IPS-NIHi7 (cell line): ENCODE results near the gene LHPP.
"Not testable (repeated sequence)": the region's sequence is repeated elsewhere in the genome, so short reads cannot be mapped to it uniquely, and the experiment has no call there.

Experiments
- DNase-seq: peaks from one replicate; pipeline ENCODE4 v3.0.0; 2012; ENCODE audit warnings: mixed read lengths; ENCODE audit errors: extremely low spot score

The LHPP gene, protein sequence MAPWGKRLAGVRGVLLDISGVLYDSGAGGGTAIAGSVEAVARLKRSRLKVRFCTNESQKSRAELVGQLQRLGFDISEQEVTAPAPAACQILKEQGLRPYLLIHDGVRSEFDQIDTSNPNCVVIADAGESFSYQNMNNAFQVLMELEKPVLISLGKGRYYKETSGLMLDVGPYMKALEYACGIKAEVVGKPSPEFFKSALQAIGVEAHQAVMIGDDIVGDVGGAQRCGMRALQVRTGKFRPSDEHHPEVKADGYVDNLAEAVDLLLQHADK

DNA sequence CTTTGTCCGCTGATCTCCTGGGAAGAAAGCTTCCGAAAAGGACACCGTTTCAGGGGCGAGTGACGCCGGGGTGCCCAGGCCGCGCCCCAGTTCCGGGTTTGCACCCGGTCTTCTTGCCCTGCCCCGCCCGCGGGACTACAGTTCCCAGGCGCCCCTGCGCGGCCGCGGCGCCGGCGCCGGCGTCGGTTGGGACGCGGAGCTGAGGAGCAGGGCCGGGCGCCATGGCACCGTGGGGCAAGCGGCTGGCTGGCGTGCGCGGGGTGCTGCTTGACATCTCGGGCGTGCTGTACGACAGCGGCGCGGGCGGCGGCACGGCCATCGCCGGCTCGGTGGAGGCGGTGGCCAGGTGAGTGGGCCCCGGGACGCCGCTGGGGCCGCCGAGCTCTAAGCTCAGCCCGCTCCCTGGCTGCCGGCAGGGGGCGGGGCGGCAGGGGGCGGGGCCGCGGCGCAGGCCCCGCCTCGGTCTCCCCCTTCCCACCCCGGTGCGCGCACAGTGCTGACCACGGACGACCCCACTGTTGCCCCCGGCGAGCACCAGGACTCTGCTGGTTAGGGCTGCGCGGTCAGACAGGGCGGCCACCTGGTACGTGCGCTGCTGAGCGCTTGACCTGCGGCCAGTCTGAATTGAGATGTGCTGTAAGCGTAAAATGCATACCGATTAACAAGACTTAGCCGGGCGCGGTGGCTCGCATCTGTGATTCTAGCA lies at the start of gene LHPP:
TSS of gene LHPP (plus strand) at position 182 of the 706 bp plus-strand sequence. CDS start at position 222, 40 bp downstream.
- peak; percentile 85 for DNase-seq

DNA sequence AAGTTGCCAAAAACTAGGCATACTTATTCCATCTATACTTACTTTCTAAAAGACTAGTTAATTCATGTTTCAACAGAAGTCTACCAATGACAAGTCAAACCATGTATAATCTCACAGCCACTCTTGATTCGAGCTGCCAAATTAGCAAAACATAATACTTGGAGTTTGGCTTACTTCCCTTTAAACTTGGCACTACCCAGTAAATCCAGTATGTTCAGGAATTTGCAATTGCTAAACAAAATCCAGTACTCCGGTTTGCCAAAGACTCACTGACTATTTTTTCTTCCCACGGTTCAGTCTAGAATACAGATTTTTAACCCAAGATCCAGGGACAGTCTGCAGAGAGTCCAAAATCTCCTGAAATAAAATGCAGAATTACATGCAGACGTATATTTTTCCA lies 47.5 kb upstream of the LHPP start:
- no peak for DNase-seq

DNA sequence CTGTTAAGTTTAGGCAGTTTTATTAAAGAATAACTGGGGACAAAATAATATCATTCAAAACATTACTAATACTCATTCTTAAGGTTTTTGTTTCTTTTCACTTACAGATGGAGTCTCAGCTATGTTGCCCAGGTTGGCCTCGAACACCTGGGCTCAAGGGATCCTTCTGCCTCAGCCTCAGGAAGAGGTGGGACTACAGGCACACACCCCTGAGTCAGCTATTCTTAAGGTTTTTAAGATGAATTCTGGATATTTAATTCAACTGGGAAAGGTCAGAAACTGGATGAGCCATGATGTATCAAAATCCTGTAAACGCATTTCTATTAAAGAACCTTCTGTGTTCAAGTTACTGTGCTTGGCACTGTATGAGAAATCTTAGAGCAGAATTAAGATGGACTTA lies 46.4 kb upstream of the LHPP start:
- DNase-seq = no peak

DNA sequence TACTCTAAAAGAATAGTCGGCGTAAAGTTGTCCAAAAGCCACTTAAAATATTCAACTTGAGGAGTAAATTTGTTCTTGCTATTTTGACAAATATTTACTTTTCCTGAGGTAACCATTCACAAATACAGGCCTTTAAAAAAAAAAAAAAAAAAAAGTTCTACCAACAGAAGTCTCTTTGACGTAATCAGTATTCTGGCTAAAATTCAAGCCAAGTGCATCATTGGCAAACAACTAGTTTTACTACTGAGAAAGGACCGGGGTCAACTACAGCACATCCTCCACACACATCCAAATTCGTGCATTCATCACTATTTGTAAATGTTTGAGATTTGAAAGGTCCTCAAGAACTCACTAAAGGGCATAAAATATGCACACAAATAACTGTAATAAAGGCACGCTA lies 44.9 kb upstream of the LHPP start:
- no peak for DNase-seq

DNA sequence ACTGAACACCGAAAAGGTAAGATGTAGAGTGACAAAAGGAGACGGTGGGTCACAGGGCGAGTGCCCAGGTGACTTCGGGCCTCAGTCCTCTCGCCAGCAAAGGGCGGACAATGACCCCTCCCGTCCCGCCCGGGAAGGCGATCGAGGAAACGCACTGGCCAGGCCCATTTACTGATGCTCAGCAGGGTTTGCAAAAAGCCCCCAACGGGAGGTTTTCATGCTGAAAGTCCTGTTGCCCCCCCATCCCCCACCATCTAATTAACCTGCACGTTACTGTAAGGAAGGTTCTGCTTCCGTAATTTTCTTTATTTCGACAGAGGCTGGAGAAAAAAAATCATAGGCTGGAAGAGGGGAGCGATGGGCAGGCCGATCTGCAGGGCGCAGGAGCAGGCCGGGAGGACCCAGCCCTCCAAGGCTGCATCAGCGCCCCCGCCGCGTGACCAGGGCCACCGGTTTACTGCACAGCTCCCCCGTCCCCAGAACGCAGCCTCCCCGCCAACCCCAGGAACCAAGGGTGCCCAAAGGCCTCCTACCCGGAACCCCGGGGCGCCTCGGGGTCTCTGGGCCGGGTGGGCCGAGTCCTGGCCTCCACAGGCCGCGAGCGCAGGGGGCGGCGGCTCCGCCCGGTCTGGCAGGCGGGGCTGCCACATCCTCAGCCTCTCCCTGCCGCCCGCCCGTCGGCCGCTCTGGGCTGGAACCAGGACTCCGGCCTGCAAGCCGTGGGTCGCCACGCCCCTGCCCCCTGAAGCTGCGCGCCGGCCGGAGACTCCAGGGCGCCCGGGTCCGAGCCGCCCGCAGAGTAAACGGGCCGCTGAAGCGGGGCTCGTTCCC lies 43.5 kb upstream of the LHPP start:
- peak; percentile 63 for DNase-seq

DNA sequence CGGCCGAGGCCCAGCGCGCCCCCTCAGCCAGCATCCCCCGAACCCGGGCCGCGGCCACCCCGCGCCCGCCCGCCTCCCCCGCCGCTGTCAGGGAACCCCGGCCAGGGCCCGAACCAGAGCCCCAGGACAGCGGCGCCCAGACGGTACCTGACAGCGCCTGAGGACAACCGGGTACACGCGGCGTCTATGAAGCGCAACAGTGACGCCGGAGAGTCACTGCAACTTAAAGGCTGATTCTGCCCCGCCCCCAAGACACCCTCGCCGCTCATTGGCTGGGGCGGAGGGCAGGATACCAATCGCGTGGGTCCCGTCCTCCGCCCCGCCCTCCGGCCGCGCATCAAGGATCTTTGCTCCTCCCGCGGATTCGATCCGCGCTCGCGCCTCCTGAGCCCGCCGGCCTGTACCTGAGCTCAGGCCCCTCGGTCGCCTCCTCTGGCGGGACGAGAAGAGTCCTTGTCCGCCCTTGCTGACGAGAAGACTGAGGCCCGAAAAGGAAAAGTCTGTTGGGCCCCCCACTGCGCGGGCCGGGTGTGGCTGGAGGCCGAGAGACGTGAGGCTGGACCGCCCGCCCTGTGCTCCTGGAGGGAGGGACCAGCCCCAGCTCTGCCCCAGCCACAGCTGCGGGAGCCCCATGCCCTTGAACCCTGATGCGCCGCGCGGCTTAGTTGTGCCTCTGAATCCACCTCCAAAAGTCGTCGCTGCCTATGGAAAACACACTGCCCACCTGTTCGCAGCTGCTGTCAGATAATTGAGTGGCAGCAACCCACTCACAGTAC lies 42.7 kb upstream of the LHPP start, which contains the start of gene OAT:
TSS of gene OAT (minus strand) at position 198 of the 776 bp plus-strand sequence. CDS start 6,752 bp downstream, outside the sequence.
- DNase-seq = peak; percentile 99

DNA sequence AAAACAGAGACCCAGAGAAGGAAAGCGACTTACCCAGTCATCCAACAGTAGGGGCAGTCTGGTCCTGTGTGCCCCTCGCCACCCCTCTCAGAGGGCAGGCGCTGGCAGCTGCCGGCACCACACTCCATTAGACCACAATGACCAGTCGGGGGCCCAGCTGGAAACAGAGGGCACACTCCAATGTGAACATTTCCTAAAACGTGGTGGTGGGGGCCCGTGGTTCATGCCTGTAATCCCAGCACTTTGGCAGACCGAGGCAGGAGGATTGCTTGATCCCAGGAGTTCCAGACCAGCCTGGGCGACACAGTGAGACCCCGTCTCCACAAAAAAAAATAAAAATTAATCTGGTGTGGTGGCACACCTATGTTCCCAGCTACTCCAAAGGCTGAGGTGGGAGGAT lies 42.0 kb upstream of the LHPP start:
- no peak for DNase-seq

DNA sequence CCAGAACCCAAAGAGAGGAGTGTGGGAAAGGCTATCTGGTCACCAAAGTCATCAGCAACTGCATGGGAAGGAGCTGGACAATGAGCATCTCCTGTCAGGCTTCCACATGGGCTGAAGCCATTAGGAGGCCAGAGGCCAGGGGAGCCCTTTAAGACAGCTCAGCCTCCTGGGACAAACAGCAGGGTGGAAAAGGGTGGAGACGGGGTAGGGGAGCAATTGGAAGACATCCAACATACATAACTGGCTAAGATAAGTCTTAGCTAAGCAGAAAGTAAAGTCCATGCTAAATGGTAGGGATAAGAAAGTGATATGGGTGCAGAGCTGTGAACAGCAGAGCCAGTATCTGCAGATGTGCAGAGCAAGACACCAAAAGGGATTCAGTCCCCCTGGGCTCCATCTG lies 41.4 kb upstream of the LHPP start:
- no peak for DNase-seq

DNA sequence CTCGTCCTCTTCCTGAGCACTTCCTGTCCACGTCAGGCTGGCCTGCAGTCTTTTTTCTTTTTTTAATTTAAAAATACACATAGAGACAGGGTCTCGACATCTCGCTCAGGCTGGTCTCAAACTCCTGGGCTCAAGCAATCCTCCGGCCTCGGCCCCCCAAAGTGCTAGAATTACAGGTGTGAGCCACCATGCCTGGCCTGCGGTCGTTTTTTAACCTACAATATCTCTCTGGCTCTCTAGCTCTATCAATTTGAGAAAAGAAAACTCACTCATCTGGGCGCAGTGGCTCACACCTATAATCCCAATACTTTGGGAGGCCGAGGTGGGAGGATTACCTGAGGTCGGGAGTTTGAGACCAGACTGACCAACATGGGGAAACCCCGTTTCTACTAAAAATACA lies 38.9 kb upstream of the LHPP start:
- no peak for DNase-seq

DNA sequence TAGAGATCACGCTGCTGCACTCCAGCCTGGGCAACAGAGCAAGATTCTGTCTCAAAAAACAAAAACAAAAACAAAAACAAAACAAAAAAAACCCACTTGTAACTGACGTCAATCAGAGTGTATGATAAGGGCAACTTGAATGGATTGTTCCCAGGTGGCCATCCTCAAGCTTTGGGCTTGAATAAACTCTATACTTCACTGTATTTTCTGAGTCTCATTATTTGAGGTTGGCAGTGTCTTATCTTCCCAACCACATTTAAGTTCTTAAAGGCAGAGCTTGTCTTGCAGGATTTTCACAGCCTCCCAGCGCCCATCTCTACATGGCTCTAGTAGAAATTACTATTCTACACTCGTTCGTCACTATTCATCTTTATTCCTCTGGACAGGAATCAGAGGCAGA lies 37.8 kb upstream of the LHPP start:
- no peak for DNase-seq

DNA sequence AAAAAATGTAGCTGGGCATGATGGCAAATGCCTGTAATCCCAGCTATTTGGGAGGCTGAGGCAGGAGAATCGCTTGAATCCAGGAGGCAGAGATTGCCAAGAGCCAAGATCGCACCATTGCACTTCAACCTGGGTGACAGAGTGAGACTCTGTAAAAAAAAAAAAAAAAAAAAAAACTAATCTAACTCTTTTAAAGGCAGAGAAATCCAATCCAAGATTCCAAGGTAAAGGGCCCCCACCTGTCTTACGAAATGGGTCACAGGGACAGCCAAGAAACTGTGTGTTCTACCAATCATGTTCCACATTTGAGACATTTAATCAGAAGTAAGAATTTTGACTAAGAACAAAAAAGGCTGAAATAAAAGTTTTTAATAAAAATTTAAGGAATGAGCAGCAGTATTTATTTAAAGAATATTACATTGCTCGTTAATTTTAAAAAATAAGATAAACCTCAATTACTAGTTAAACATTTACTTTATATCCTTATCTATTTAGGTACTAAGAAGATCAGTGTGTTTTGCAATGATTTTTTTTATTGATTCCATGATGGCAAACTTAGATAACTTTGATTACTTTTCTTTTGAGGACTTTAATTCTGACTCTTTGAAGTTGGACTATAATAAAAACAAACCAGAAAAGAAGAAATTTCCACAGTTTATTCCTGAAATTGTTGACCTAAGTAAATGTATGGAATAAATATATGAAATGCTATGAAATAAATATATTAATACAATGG lies 36.2 kb upstream of the LHPP start:
- no peak for DNase-seq

DNA sequence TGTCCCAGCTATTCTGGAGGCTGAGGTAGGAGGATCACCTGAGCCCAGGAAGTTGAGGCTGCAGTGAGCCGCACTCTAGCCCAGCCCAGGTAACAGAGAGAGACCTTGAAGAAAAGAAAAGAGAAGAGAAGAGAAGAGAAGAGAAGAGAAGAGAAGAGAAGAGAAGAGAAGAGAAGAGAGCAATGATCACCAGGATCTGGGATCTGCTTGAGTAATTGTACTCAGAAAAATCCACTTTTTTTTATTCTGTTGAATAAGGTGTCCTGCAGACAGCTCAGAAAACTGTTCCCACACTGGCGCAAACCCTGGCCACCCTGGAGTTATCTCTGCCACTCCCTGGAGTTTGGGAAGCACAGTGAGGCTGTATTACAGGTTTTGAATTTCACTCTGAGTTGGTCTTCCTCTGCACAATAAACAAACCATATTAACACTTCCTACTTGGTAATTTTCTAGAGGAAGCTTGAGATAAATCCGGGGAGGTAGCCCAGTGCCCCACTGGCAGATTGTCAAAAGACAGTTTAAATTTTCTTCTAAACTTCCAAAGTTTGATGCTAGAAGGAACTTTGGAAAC lies 33.3 kb upstream of the LHPP start:
- no peak for DNase-seq

DNA sequence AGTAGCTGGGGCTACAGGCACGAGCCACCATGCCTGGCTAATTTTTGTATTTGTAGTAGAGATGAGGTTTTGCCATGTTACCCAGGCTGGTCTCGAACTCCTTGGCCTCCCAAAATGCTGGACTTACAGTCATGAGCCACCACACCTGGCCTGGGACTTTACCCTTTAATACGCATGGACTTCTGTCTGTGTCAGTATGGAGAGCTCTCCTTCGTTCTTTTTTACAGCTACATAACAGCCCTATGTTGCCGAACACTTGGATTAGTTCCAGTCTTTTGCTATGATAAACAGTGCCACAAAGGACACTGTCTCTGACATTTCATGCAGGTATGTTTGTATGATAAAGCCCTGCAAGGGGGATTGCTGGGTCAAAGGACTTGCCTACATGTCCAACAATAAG lies 32.0 kb upstream of the LHPP start:
- no peak for DNase-seq

DNA sequence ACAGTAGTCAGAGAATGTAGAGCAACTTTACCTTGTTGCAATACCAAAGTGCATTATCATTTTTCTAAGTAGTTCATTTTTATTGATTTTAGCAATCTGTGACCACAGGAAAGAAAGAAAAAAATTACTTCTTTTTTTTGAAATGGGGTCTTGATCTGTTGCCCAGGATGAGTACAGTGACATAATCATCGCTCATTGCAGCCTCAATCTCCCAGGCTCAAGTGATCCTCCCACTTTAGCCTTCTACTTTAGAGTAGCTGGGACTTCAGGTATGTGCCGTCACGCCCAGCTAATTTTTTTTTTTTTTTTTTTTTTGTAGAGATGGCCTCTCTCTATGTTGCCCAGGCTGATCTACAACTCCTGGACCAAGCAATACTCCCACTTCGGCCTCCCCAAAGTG lies 31.5 kb upstream of the LHPP start:
- no peak for DNase-seq

DNA sequence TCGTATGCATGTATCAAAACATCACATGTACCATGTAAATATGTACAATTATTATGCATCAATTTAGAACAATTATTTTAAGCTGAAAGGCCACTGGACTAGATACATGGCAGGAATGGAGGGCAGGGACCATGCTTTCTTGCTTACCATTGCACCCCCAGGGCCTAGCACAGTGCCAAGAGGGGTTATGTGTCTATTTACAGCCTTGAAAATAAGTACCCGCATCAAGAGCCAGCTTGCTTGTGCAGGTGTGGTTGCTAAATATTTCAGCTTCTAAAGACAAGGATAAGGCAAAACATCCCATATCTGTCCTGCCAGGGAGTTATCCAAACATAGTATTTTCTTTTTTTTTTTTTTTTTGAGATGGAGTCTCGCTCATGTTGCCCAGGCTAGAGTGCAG lies 28.2 kb upstream of the LHPP start:
- DNase-seq = no peak

DNA sequence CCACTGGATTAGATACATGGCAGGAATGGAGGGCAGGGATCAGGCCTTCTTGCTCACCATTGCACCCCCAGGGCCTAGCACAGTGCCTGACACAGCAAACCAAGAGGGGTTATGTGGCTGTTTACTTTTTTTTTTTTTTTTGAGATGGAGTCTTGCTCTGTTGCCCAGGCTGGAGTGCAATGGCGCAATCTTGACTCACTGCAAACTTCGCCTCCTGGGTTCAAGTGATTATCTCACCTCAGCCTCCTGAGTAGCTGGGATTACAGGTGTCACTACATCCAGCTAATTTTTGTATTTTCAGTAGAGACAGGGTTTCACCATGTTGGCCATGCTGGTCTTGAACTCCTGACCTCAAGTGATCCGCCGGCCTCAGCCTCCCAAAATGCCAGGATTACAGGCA lies 25.9 kb upstream of the LHPP start:
- DNase-seq = not testable (repeated sequence)

DNA sequence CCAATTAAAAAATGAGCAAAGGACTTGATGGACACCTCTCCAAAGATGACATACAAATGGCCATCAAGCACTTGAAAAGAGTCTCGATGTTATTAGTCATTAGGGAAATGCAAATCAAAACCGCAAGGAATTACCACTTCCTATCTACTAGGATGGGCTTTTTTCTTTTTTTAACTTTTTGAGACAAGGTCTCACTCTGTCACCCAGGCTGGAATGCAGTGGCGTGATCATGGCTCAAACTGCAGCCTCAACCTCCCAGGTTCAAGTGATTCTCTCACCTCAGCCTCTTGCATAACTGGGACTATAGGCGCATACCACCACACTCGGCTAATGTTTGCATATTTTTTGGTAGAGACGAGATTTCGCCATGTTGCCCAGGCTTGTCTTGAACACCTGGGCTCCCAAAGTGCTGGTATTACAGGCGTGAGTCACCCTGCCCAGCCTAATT lies 25.4 kb upstream of the LHPP start:
- no peak for DNase-seq

DNA sequence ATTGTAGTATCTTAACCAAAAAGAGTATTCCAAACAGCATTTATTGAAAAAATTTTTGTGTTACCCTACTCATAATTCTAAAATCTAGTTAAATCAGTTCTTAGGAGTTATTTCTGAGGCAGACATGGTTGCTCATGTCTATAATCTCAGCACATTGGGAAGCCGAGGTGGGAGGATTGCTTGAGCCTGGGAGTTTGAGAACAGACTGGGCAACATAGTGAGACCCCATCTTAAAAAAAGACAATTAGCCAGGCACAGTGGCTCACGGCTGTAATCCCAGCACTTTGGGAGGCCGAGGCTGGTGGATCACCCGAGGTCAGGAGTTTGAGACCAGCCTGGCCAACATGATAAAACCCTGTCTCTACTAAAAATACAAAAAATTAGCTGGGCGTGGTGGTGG lies 19.9 kb upstream of the LHPP start:
- DNase-seq = not testable (repeated sequence)

DNA sequence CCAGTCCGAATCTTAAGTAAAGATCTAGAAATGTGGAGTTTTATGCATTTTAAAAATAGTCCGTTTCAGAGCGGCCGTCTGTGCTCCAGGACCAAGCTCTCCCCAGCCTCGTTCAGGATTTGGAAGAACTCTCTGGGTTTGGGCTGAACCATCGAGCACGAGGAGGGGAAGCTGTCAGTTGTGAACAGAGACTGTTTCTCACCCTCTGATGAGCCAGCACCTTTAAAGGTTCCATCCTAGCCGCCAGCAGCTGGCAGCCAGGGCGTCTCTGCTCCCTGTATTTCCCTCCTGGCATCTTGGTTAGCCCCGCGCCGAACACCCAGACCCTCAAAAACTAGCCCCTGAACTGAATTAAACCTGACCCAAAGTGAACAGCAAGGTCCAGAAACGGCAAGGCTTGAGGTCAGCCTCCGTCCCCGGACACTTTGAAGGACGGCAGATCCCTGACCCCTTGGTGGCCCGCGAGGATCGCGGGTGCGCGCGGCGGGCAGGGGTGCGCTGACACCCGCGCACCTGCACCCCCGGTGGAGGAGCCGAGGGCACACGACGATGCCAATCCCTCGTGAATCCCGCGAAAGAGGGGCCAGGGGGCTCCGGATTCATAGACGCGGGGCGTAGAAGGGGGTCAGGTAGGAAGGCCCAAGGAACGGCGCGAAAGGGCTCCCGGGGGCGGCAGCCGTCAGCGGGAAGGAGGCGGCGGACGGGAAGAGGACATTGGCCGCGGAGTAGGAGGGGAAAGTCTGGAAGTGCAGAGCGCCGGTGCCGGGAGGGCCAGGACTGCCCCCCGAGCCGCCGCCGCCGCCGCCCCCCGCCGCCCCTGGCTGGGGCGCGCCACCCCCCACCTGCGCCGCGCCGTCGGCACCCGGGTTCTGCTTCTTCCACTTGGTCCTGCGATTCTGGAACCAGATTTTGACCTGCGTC lies 14.5 kb upstream of the LHPP start:
- no peak for DNase-seq
